Measurements from ENCODE around the gene THEM4.

DNA sequence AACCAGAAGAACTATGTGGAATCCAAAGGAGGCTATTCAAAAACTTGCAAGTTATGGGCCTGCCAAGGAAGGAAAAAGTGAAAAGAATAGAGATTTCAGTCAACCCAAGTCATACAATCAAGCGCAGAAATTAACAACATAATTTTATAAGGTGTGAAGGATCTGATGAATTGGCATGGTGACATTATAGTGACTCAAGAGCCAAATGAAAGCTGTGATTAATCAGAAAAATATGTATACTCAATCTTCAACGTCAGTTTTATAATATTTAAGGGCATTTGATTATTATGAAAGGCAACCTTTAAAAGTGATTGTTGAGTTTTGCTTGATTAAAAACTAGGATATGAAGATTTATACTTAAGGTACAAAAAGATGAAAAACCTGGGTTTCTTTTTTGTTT, 37.8 kb upstream of the THEM4 start:
- TF ChIP-seq EZH2 (IDR thresholded peaks at IDR 0.05; ENCODE audit: borderline replicate concordance) (no peak), EZH2phosphoT487 (IDR thresholded peaks at IDR 0.05; ENCODE audit: low read depth, severe bottlenecking, unreplicated experiment) (no peak)
- TF ChIP-seq, protein P1, sequence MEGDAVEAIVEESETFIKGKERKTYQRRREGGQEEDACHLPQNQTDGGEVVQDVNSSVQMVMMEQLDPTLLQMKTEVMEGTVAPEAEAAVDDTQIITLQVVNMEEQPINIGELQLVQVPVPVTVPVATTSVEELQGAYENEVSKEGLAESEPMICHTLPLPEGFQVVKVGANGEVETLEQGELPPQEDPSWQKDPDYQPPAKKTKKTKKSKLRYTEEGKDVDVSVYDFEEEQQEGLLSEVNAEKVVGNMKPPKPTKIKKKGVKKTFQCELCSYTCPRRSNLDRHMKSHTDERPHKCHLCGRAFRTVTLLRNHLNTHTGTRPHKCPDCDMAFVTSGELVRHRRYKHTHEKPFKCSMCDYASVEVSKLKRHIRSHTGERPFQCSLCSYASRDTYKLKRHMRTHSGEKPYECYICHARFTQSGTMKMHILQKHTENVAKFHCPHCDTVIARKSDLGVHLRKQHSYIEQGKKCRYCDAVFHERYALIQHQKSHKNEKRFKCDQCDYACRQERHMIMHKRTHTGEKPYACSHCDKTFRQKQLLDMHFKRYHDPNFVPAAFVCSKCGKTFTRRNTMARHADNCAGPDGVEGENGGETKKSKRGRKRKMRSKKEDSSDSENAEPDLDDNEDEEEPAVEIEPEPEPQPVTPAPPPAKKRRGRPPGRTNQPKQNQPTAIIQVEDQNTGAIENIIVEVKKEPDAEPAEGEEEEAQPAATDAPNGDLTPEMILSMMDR (IDR thresholded peaks at IDR 0.05; ENCODE audit: poor library complexity) = no peak

Data from hepatocyte (in vitro differentiated cells).